HG03135 (cell line): Measurements from ENCODE around the gene ZNF771.

Source experiments
- ATAC-seq: cut with Tn5 transposase; IDR thresholded peaks from one replicate; pipeline ENCODE4 v1.9.1; 2021; ENCODE audit warnings: mild to moderate bottlenecking, moderate library complexity; ENCODE audit not compliant: unreplicated experiment

ZNF771 gene

GRCh38 chr16:30397776-30398660, 9.4 kb upstream of the ZNF771 start:
- no peak for ATAC-seq

GRCh38 chr16:30398661-30399434, 8.6 kb upstream of the ZNF771 start:
- no peak for ATAC-seq

DNA sequence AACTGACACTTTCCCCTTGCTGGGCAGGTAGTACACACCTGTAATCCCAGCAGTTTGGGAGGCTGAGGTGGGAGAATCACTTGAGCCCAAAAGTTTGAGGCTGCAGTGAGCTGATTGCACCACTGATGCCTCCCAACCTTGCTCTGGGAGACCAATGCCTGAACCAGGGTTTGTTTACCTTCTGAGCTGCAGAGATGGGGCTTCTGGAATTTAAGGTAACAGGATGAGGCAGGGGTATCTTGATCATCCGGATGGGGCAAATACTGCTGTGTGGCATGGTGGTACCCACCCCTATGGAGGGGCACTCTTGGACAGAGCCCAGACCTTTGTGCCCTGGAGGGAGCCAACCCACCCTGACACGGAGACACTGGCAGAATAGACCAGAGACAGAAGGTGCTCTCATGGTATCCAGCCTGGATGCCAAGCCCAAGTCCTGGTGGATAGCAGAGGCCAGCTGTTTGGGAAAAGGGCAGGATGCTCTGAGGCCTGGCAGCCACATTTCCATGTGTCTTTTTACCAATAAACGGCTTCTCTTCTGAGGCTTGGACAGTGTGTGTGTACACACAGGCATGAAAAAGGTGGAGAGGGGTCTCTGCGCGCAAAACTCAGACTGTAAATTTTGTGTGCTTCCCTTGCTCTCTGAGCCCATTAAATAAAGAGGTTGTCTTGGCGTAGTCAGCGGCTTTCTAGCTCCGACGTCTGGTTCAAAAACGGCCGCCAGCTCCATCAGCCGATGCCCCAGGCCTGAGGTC, 7.8 kb upstream of the ZNF771 start:
- ATAC-seq, result no peak

- no peak for ATAC-seq
Measured at GRCh38 chr16:30401768-30402425, 5.5 kb upstream of the ZNF771 start.

GRCh38 chr16:30406795-30407101, 658 bp upstream of the ZNF771 start:
- ATAC-seq, result no peak

DNA sequence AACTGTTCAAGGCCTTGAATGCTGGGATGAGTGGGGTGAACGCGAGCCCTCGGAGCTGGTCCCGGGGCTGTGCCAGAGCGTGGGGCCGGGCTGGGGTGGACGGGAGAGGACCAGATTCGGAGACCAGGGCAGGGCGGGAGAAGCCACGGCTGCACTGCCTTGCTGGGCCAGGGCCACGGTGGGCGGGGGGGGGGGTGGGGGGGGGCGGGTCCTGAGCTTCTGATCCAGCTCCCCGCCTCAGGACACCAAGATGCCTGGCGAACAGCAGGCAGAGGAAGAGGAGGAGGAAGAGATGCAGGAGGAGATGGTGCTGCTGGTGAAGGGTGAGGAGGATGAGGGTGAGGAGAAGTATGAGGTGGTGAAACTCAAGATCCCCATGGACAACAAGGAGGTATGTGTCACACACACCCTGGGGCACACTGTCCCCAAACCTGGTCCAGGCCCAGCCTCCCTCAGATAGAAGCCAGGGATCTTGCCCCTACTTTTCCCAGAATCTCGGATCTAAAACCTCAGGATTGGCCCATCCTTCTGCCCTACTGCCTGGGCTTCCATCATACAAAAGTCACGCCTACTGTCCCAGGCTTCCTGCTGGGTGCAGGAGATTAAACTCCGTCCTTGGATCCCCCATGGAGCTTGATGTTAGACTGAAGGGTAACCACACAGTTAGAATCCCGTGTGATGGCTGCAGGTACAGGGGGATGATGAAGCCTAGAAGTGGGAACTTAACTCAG, 563 bp downstream of the ZNF771 start:
- ATAC-seq, result no peak

- ATAC-seq, result no peak
Measured at GRCh38 chr16:30409125-30410060, 2.0 kb downstream of the ZNF771 start.

- no peak for ATAC-seq
Measured at GRCh38 chr16:30413112-30413806, 5.9 kb downstream of the ZNF771 start.

DNA sequence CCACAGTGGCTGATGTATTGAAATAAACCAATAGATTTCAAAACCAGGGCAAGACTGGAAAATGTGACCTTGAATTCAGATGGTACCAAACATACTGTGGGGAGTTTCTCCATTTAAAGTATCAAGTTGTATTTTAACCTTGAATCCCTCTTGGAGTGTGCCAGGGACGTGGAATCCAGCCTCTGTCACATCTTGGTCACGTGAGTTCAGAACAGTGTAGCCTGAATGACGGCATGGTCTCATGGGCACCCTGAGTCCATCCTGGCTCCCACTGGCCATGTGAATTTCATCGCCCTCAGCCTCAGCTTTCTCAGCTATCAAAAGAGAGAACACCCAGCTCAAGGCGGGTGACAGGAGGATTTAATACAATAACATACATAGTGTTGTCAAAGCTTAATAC, 6.8 kb downstream of the ZNF771 start:
- ATAC-seq, result no peak

GRCh38 chr16:30416047-30416603, 8.7 kb downstream of the ZNF771 start:
- no peak for ATAC-seq

GRCh38 chr16:30416624-30417528, 9.5 kb downstream of the ZNF771 start:
- ATAC-seq, result no peak

- ATAC-seq, result peak; percentile 74
Measured at GRCh38 chr16:30417529-30418349, 10.3 kb downstream of the ZNF771 start.

- ATAC-seq, result no peak
Measured at GRCh38 chr16:30418350-30419181, 11.2 kb downstream of the ZNF771 start.

- ATAC-seq, result no peak
Measured at GRCh38 chr16:30421010-30421409, 13.6 kb downstream of the ZNF771 start.

DNA sequence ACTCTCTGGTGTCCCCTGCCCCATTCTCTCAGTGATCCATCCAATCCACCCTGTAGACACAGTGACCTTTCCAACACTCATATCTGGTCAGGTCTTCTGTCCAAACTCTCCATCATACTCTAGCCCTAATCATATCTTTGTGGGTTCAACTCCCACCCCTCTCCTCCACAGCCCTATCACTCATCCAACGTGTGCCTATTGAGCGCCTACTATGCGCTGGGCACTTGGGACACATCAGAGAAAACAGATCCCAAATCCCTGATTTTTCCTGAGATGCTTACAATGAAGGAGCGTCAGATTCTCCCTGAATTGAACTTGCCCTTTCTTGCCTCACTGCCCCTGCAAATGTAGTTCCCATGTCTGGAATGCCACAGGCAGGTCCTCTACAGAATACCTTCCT, 20.6 kb downstream of the ZNF771 start:
- no peak for ATAC-seq

DNA sequence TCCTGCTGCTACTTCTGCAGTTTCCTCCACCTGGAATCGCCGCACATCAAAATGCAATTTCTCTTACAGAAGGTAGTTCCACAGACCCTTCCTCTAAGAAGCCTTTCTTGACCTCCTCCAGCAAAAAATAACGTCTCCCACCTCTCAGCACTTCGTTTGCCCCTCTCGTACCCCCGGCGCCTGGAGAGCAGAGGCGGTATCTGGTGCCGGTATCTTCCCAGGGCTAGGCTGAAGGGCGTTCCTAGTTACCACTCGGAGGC, 21.9 kb downstream of the ZNF771 start:
- ATAC-seq, result peak; percentile 7
